IMR-90 (cell line): ENCODE data around the gene L1TD1. TPM values are rescaled to one million over a fixed set of nuclear protein-coding genes. Genes with fewer than 3 reads are reported as not detected.

ENCODE experiments used
- ATAC-seq: fragments of 200-7000 bp; cut with Tn5 transposase; 2 replicates; pipeline ENCODE4 v1.9.1; 2020; ENCODE audit warnings: low read depth, mild to moderate bottlenecking, moderate library complexity
- BruUV-seq: library from RNA; stranded (reverse); fragments of 400-500 nt; replicated peaks from 2 replicates; lab custom pipeline; 2021; lab: Mats Ljungman, UMichigan
- CTCF ChIA-PET: fragments of 300-600 bp; formaldehyde crosslinking; extraction: SDS; loops from one replicate; lab custom pipeline; 2021; ENCODE audit warnings: antibody characterized with exemption; lab: Yijun Ruan, JAX
- POLR2A ChIA-PET: fragments of 300-600 bp; sonication (Branson Sonifier 250); formaldehyde crosslinking; loops from one replicate; lab custom pipeline; 2022; ENCODE audit warnings: antibody characterized with exemption; ENCODE audit not compliant: unreplicated experiment; lab: Charles Lee
- DNase-seq: peaks from one replicate; pipeline ENCODE4 v3.0.0; 2013
- H2AFZ ChIP-seq: replicated peaks from 2 replicates; pipeline ENCODE3; 2013; ENCODE audit warnings: low read length, mild to moderate bottlenecking; ENCODE audit not compliant: poor library complexity
- H2AK5ac ChIP-seq: 2 replicates; pipeline ENCODE4 v1.6.1; 2013; ENCODE audit warnings: low read depth, low read length, inconsistent platforms
- H2AK9ac ChIP-seq: replicated peaks from 2 replicates; pipeline ENCODE3; 2013; ENCODE audit warnings: mild to moderate bottlenecking, low read depth, low read length, moderate library complexity; ENCODE audit not compliant: poor library complexity
- H2BK120ac ChIP-seq: 2 replicates; pipeline ENCODE4 v1.6.1; 2013; ENCODE audit warnings: low read depth, low read length, inconsistent platforms
- H2BK15ac ChIP-seq: 3 replicates; pipeline ENCODE4 v1.6.1; 2013; ENCODE audit warnings: low read depth, low read length, inconsistent platforms
- H2BK20ac ChIP-seq: 2 replicates; pipeline ENCODE4 v1.6.1; 2013; ENCODE audit warnings: low read depth, mild to moderate bottlenecking, inconsistent platforms, low read length, moderate library complexity
- H2BK5ac ChIP-seq: 2 replicates; pipeline ENCODE4 v1.6.1; 2013; ENCODE audit warnings: mild to moderate bottlenecking, low read depth, low read length, inconsistent platforms; ENCODE audit not compliant: poor library complexity, severe bottlenecking
- H3K14ac ChIP-seq: replicated peaks from 2 replicates; pipeline ENCODE4 v1.6.1; 2013; ENCODE audit warnings: low read depth, low read length, inconsistent platforms
- H3K18ac ChIP-seq: 2 replicates; pipeline ENCODE4 v1.6.1; 2013; ENCODE audit warnings: low read depth, low read length, control low read depth
- H3K23ac ChIP-seq: 2 replicates; pipeline ENCODE4 v1.6.1; 2013; ENCODE audit warnings: low read depth, low read length, inconsistent platforms
- H3K27ac ChIP-seq: 2 replicates; pipeline ENCODE4 v1.5.1; 2013; ENCODE audit warnings: mild to moderate bottlenecking, control low read depth, low read length; ENCODE audit not compliant: insufficient read depth
- H3K27me3 ChIP-seq: 2 replicates; pipeline ENCODE4 v1.6.1; 2013; ENCODE audit warnings: low read length; ENCODE audit not compliant: control insufficient read depth, insufficient read depth
- H3K36me3 ChIP-seq: 2 replicates; pipeline ENCODE4 v1.6.1; 2013; ENCODE audit warnings: low read length, mixed read lengths; ENCODE audit not compliant: control insufficient read depth, insufficient read depth
- H3K4ac ChIP-seq: 2 replicates; pipeline ENCODE4 v1.6.1; 2013; ENCODE audit warnings: low read depth, low read length, inconsistent platforms
- H3K4me1 ChIP-seq: 2 replicates; pipeline ENCODE4 v1.6.1; 2013; ENCODE audit warnings: low read length, mixed read lengths; ENCODE audit not compliant: control insufficient read depth, insufficient read depth
- H3K4me2 ChIP-seq: 2 replicates; pipeline ENCODE4 v1.6.1; 2013; ENCODE audit warnings: low read depth, mild to moderate bottlenecking, control low read depth, low read length, moderate library complexity
- H3K4me3 ChIP-seq: 2 replicates; pipeline ENCODE4 v1.5.1; 2013; ENCODE audit warnings: low read depth, mild to moderate bottlenecking, control low read depth, low read length, moderate library complexity; ENCODE audit not compliant: insufficient read depth
- H3K56ac ChIP-seq: 2 replicates; pipeline ENCODE4 v1.6.1; 2013; ENCODE audit warnings: low read length, inconsistent platforms; ENCODE audit not compliant: insufficient read depth; ENCODE audit errors: extremely low read depth
- H3K79me1 ChIP-seq, 2 experiments: 2 replicates each; pipeline ENCODE4 v1.6.1; 2013; ENCODE audit warnings: low read length in 2 of 2, inconsistent platforms in 1 of 2, low read depth in 1 of 2
- H3K9ac ChIP-seq: 2 replicates; pipeline ENCODE4 v1.6.1; 2013; ENCODE audit warnings: low read depth, low read length, control low read depth
- H3K9me1 ChIP-seq: 2 replicates; pipeline ENCODE4 v1.6.1; 2013; ENCODE audit warnings: low read length, inconsistent platforms; ENCODE audit not compliant: insufficient read depth
- H3K9me3 ChIP-seq: 2 replicates; pipeline ENCODE4 v1.6.1; 2013; ENCODE audit warnings: low read length; ENCODE audit not compliant: control insufficient read depth, insufficient read depth
- H4K20me1 ChIP-seq: 2 replicates; pipeline ENCODE4 v1.6.1; 2013; ENCODE audit warnings: low read length, inconsistent platforms; ENCODE audit not compliant: insufficient read depth
- H4K5ac ChIP-seq: 2 replicates; pipeline ENCODE4 v1.6.1; 2013; ENCODE audit warnings: mild to moderate bottlenecking, low read depth, low read length, control low read depth
- H4K8ac ChIP-seq, 2 experiments: 2 replicates each; pipeline ENCODE4 v1.6.1; 2013; ENCODE audit warnings: low read depth in 2 of 2, low read length in 2 of 2, control low read depth in 1 of 2, inconsistent platforms in 1 of 2
- H4K91ac ChIP-seq: 2 replicates; pipeline ENCODE4 v1.6.1; 2013; ENCODE audit warnings: low read depth, low read length, inconsistent platforms; ENCODE audit not compliant: insufficient read depth
- BHLHE40 ChIP-seq: fragments of 150-350 bp; IDR thresholded peaks from 2 replicates; pipeline ENCODE4 v1.6.1; 2016; ENCODE audit warnings: mild to moderate bottlenecking, low read depth, low read length
- CEBPB ChIP-seq: IDR thresholded peaks from 2 replicates; pipeline ENCODE4 v1.6.1; 2012; ENCODE audit warnings: low read depth, low read length, improper control_type of control experiment
- CHD1 ChIP-seq: IDR thresholded peaks from 2 replicates; pipeline ENCODE4 v1.6.1; 2012; ENCODE audit warnings: low read depth, low read length, improper control_type of control experiment
- CTCF ChIP-seq: conservative IDR thresholded peaks from 2 replicates; pipeline ENCODE4 v1.5.1; 2012; ENCODE audit warnings: mild to moderate bottlenecking, low read depth, low read length, improper control_type of control experiment
- ELK1 ChIP-seq: fragments of 150-350 bp; IDR thresholded peaks from 2 replicates; pipeline ENCODE4 v1.6.1; 2016; ENCODE audit warnings: low read depth, mild to moderate bottlenecking, low read length, moderate library complexity, borderline replicate concordance
- FOS ChIP-seq: fragments of 150-350 bp; IDR thresholded peaks from 2 replicates; pipeline ENCODE4 v1.6.1; 2016; ENCODE audit warnings: low read depth, low read length
- MAFK ChIP-seq: IDR thresholded peaks from 2 replicates; pipeline ENCODE4 v1.6.1; 2012; ENCODE audit warnings: low read depth, low read length, improper control_type of control experiment
- MAZ ChIP-seq: IDR thresholded peaks from 2 replicates; pipeline ENCODE4 v1.6.1; 2012; ENCODE audit warnings: low read depth, mild to moderate bottlenecking, low read length, improper control_type of control experiment, moderate library complexity, borderline replicate concordance
- MXI1 ChIP-seq: IDR thresholded peaks from 2 replicates; pipeline ENCODE4 v1.6.1; 2012; ENCODE audit warnings: low read depth, mild to moderate bottlenecking, low read length, moderate library complexity, borderline replicate concordance
- NFE2L2 ChIP-seq: fragments of 150-350 bp; IDR thresholded peaks from 2 replicates; pipeline ENCODE4 v1.6.1; 2016; ENCODE audit warnings: low read depth, mild to moderate bottlenecking, low read length
- POLR2A ChIP-seq: IDR thresholded peaks from 2 replicates; pipeline ENCODE4 v1.6.1; 2012; ENCODE audit warnings: mild to moderate bottlenecking, low read depth, low read length
- RAD21 ChIP-seq: IDR thresholded peaks from 2 replicates; pipeline ENCODE4 v1.6.1; 2012; ENCODE audit warnings: low read length, improper control_type of control experiment
- RCOR1 ChIP-seq: IDR thresholded peaks from 2 replicates; pipeline ENCODE4 v1.6.1; 2012; ENCODE audit warnings: mild to moderate bottlenecking, low read length, improper control_type of control experiment; ENCODE audit not compliant: insufficient replicate concordance
- RFX5 ChIP-seq: IDR thresholded peaks from 2 replicates; pipeline ENCODE4 v1.8.0; 2012; ENCODE audit warnings: low read depth, mild to moderate bottlenecking, low read length, moderate library complexity
- SMC3 ChIP-seq: fragments of 150-350 bp; IDR thresholded peaks from 2 replicates; pipeline ENCODE4 v1.6.1; 2016; ENCODE audit warnings: low read depth, mild to moderate bottlenecking, antibody characterized with exemption, low read length, moderate library complexity
- USF2 ChIP-seq: fragments of 150-350 bp; IDR thresholded peaks from 2 replicates; pipeline ENCODE4 v1.6.1; 2017; ENCODE audit warnings: mild to moderate bottlenecking, antibody characterized with exemption, low read length, low read depth
- WGBS, 2 experiments: methylation state at CpG; one replicate each; pipeline versions ENCODE4 v1.1.5 to v1.1.7; 2013; ENCODE audit warnings: missing lambda C conversion rate in 2 of 2; ENCODE audit not compliant: insufficient read length in 1 of 2; ENCODE audit errors: extremely low coverage in 2 of 2; 5-methylcytosine and 5-hydroxymethylcytosine counted together
- dilution Hi-C: fragments of 300-500 bp; cut with HindIII; formaldehyde crosslinking; loops from one replicate; pipeline ENCODE4 v1.14.3; 2018; ENCODE audit warnings: low sequenced_read_pairs; ENCODE audit not compliant: unreplicated experiment
- in situ Hi-C: fragments of 300-500 bp; cut with MboI; formaldehyde crosslinking; loops from 3 replicates; pipeline ENCODE4 v1.14.3; 2019; ENCODE audit warnings: low sequenced_read_pairs, inconsistent platforms, mixed read lengths
- intact Hi-C: fragments of 100-400 bp; cut with micrococcal nuclease; formaldehyde crosslinking; loops from 2 replicates; pipeline ENCODE4 v1.10.0; 2022
- polyA plus RNA-seq, 3 experiments: library from polyadenylated mRNA; depleted of rRNA; stranded (reverse); fragments of >200 nt; gene quantifications; 2 replicates each; pipeline ENCODE4 v1.2.3, GENCODE V29; 2012; ENCODE audit warnings: low replicate concordance in 1 of 3
- total RNA-seq: library from RNA; depleted of rRNA; stranded (reverse); fragments of >200 nt; gene quantifications from 2 replicates; pipeline ENCODE4 v1.2.3, GENCODE V29; 2012

L1TD1 gene
- total and polyA plus RNA-seq, 2 of the 4 experiments (the other 2 are of a cell fraction), result not detected

GRCh38 chr1:62207187-62207586, 12.5 kb downstream of the L1TD1 start:
- Histone ChIP-seq H3K9me1 (no peaks in the 10 kb centered on the region), H3K79me1 (no peaks in the 10 kb centered on the region), H4K91ac (no peak overlapping the region), H2AFZ (no peak overlapping the region), H2BK120ac (no peak overlapping the region), H3K4me1 (no peaks in the 10 kb centered on the region), H3K4me2 (no peak overlapping the region), H3K27ac (no peak overlapping the region), H3K56ac (no peak overlapping the region), H3K27me3 (no peaks in the 10 kb centered on the region), H2BK5ac (no peak overlapping the region), H2AK5ac (no peak overlapping the region), H2BK15ac (no peak overlapping the region), H4K8ac (no peak overlapping the region), H3K14ac (no peak overlapping the region), H3K4me3 (no peak overlapping the region), H4K20me1 (no peaks in the 10 kb centered on the region), H3K18ac (no peak overlapping the region), H3K9ac (no peak overlapping the region), H3K36me3 (no peaks in the 10 kb centered on the region), H3K4ac (no peak overlapping the region), H4K5ac (no peak overlapping the region), H3K9me3 (peaks cover 8% of the 10 kb centered on the region; the same call in 1 of the 2 replicates), H2AK9ac (no peak overlapping the region), H3K23ac (no peak overlapping the region), H2BK20ac (no peak overlapping the region)
- TF ChIP-seq MAZ (no peak), RFX5 (no peak), CTCF (no peak), ELK1 (no peak), BHLHE40 (no peak), FOS (no peak), USF2 (no peak), SMC3 (no peak), RCOR1 (no peak), MXI1 (no peak), NFE2L2 (no peak), POLR2A (no peak), CEBPB (no peak), RAD21 (no peak), CHD1 (no peak), MAFK (no peak)
- no CpG with 5 or more reads among the region's 2 CpGs for WGBS, 2 experiments
- ATAC-seq (no peak), DNase-seq (no peak)
- in situ Hi-C loops (no loop called here), dilution Hi-C loops (no loop called here), intact Hi-C loops (no loop called here)
- BruUV-seq, result no TSS peak
- ChIA-PET POLR2A (no interaction called here), CTCF (no interaction called here)
